Cardiac fibroblast (primary cell): Measurements from ENCODE around the gene LRP1.

ENCODE experiments used
- DNase-seq, 2 donors: peaks; one replicate each; pipeline versions ENCODE4 v3.0.0 to v3.0.0-alpha.2; 2010; ENCODE audit warnings: low read depth in 2 of 2
- H3K4me3 ChIP-seq, 2 donors: replicated peaks in 1 of 2; 1 replicate in 1 of 2; 2 replicates in 1 of 2; pipeline ENCODE4 v1.5.1; 2011; ENCODE audit warnings: low read depth in 2 of 2, low read length in 2 of 2, mild to moderate bottlenecking in 2 of 2, moderate library complexity in 1 of 2
- CTCF ChIP-seq: IDR thresholded peaks from one replicate; pipeline ENCODE4 v1.5.1; 2011; ENCODE audit warnings: low read depth, mild to moderate bottlenecking, low read length, inconsistent platforms

LRP1 gene

GRCh38 chr12:57160040-57160439 is 31.8 kb downstream of the LRP1 start:
- TF ChIP-seq CTCF = no peak
- no peak for DNase-seq
- H3K4me3 ChIP-seq = no peak overlapping the region

GRCh38 chr12:57160741-57161140 is 32.5 kb downstream of the LRP1 start:
- no peak overlapping the region for H3K4me3 ChIP-seq
- TF ChIP-seq CTCF = no peak
- DNase-seq = no peak

- TF ChIP-seq CTCF = no peak
- no peak overlapping the region for H3K4me3 ChIP-seq
- DNase-seq = peak in 1 of 2 donors; percentile 54
Observed at GRCh38 chr12:57161491-57161890, 33.2 kb downstream of the LRP1 start.

GRCh38 chr12:57162553-57163125 is 34.4 kb downstream of the LRP1 start:
- H3K4me3 ChIP-seq = no peak overlapping the region
- no peak for TF ChIP-seq CTCF
- no peak for DNase-seq

- TF ChIP-seq CTCF = no peak
- H3K4me3 ChIP-seq = no peak overlapping the region
- no peak for DNase-seq
Observed at GRCh38 chr12:57164454-57164853, 36.2 kb downstream of the LRP1 start.

- peak; percentile 54 to 56 for DNase-seq
- no peak overlapping the region for H3K4me3 ChIP-seq
- TF ChIP-seq CTCF = no peak
Observed at GRCh38 chr12:57164966-57165625, 36.8 kb downstream of the LRP1 start.
